Kidney (tissue), 14 donors: ENCODE results near the gene YAF2. TPM values are rescaled to one million over a fixed set of nuclear protein-coding genes. Genes with fewer than 3 reads are reported as not detected.

Experiments
- DNase-seq, 5 donors: peaks; one replicate each; pipeline ENCODE4 v3.0.0-alpha.2; 2013 to 2020
- FAIRE-seq: peaks from 2 replicates; lab custom pipeline; 2012; peaks lifted over from hg19 to GRCh38; lab: Jason Lieb, UNC
- H3K27ac ChIP-seq, 2 donors: one replicate each; pipeline ENCODE4 v1.7.0; 2013; ENCODE audit warnings: low read depth in 2 of 2, low read length in 2 of 2, inconsistent platforms in 1 of 2
- H3K27me3 ChIP-seq: one replicate; pipeline ENCODE4 v1.7.1; 2013; ENCODE audit warnings: low read length, inconsistent platforms; ENCODE audit not compliant: control insufficient read depth, insufficient read depth
- H3K36me3 ChIP-seq, 3 donors: one replicate each; pipeline versions ENCODE4 v1.7.0 to v1.7.1; 2013; ENCODE audit warnings: low read length in 3 of 3, control low read depth in 1 of 3, inconsistent platforms in 1 of 3; ENCODE audit not compliant: insufficient read depth in 3 of 3, control insufficient read depth in 2 of 3
- H3K4me1 ChIP-seq, 3 donors: one replicate each; pipeline versions ENCODE4 v1.7.0 to v1.7.1; 2013; ENCODE audit warnings: low read length in 3 of 3, inconsistent platforms in 1 of 3, low read depth in 1 of 3; ENCODE audit not compliant: control insufficient read depth in 2 of 3, insufficient read depth in 2 of 3
- H3K4me3 ChIP-seq, 3 donors: one replicate each; pipeline versions ENCODE4 v1.7.0 to v1.8.1; 2013; ENCODE audit warnings: low read length in 3 of 3, control low read depth in 1 of 3, inconsistent platforms in 1 of 3
- H3K9ac ChIP-seq, 3 donors: one replicate each; pipeline versions ENCODE4 v1.7.0 to v1.7.1; 2013; ENCODE audit warnings: low read length in 3 of 3, control low read depth in 1 of 3, inconsistent platforms in 1 of 3
- H3K9me3 ChIP-seq, 3 donors: one replicate each; pipeline versions ENCODE4 v1.7.0 to v1.7.1; 2013; ENCODE audit warnings: low read length in 3 of 3, control low read depth in 1 of 3, inconsistent platforms in 1 of 3; ENCODE audit not compliant: control insufficient read depth in 2 of 3, insufficient read depth in 1 of 3
- CTCF ChIP-seq: IDR thresholded peaks from 3 replicates; pipeline ENCODE4 v1.5.1; 2012; ENCODE audit warnings: mild to moderate bottlenecking, moderate library complexity, borderline replicate concordance; ENCODE audit not compliant: insufficient read depth; ENCODE audit errors: extremely low read depth
- intact Hi-C: fragments of 100-400 bp; cut with DNase I; formaldehyde crosslinking; loops from one replicate; pipeline ENCODE4 v1.11.1; 2022
- polyA plus RNA-seq: library from polyadenylated mRNA; stranded (reverse); fragments of 350-450 nt; fragmentation: Illumina TruSeq; extraction: RNeasy Lipid Tissue Mini Kit (QIAGEN cat#74804); gene quantifications from one replicate; pipeline ENCODE4 v1.2.3, GENCODE V29; 2014; ENCODE audit warnings: low read depth, low replicate concordance; ENCODE audit not compliant: insufficient read depth
- total RNA-seq: library from RNA; stranded (reverse); fragmentation: NEBNext Ultra II Directional; extraction: Animal tissue kit (Norgen Biotek cat#: 25700); gene quantifications from one replicate; pipeline ENCODE4 v1.2.1, GENCODE V29; 2021
- donor health status: control.
- donor health status: control.
- donor health status: control.
- donor health status: control.
- donor health status: control.
- donor health status: DM: yes; HTN: yes; CAD: no.
- donor health status: Normal renal cell carcinoma (clear cell type).

Gene YAF2
- total and polyA plus RNA-seq, 2 donors from 2014 or later, result 15.0 to 32.0 TPM

DNA sequence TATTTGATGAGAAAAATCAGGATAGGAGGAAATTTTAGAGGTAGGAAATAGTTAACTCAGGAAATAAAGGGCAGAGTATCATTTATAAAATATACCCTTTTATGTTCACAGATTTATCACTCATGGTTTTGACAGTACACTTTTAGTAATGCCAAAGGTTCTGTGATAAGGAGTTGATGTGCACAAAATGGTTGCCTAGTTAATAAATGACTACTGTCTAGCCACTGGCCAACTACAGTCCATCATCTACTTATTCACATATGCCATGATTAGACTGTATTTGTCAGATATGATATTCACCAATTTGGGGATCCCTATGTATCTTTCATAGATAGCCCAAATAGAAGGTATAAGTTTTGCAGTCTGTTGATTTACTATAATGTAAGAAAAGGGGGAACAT, 74.1 kb downstream of the YAF2 start:
- Histone ChIP-seq H3K4me3 (no peak overlapping the region), H3K27ac (no peak overlapping the region), H3K27me3 (no peaks in the 10 kb centered on the region), H3K4me1 (peaks cover 0 to 4% (median 2%) of the 10 kb centered on the region in 3 donors), H3K9ac (no peak overlapping the region), H3K9me3 (no peaks in the 10 kb centered on the region), H3K36me3 (peaks cover 2 to 9% (median 7%) of the 10 kb centered on the region in 3 donors)
- FAIRE-seq (no peak), DNase-seq (no peak)
- intact Hi-C loops, result no loop called here
- TF ChIP-seq CTCF, result no peak

- no peak overlapping the region for H3K9ac ChIP-seq
- no peaks in the 10 kb centered on the region for H3K27me3 ChIP-seq
- no peak for FAIRE-seq
- no peak for DNase-seq
- intact Hi-C loops, result no loop called here
- TF ChIP-seq CTCF, result no peak
- H3K9me3 ChIP-seq, result no peaks in the 10 kb centered on the region
- no peak overlapping the region for H3K4me3 ChIP-seq
- peaks cover 2 to 9% (median 7%) of the 10 kb centered on the region in 3 donors for H3K36me3 ChIP-seq
- no peak overlapping the region for H3K27ac ChIP-seq
- peaks cover 0 to 4% (median 2%) of the 10 kb centered on the region in 3 donors for H3K4me1 ChIP-seq
Measured at GRCh38 chr12:42162965-42163364, 75.1 kb downstream of the YAF2 start.

DNA sequence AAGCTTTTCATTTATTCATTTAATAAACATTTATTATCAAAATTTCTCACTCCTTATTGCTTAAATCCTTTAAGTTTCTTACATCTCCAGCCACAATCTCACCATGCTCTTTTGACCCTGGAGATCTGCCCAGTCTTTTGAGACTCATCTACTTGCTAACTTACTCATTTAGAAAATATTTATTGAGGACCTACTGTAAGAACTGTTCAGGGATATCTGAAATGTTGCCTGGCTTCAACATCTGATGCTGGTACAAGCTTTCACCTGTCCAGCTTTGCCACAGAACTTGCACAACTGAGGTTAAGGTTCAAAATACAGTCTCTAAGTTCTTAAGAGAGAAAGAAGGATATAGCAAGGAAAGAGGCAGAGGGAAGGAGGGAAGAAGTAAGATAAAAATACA, 75.9 kb downstream of the YAF2 start:
- H3K4me1 ChIP-seq, result peaks cover 0 to 4% (median 2%) of the 10 kb centered on the region in 3 donors
- DNase-seq, result no peak
- no peaks in the 10 kb centered on the region for H3K27me3 ChIP-seq
- H3K9ac ChIP-seq, result no peak overlapping the region
- H3K27ac ChIP-seq, result no peak overlapping the region
- TF ChIP-seq CTCF, result no peak
- no peak for FAIRE-seq
- intact Hi-C loops, result no loop called here
- peaks cover 2 to 9% (median 7%) of the 10 kb centered on the region in 3 donors for H3K36me3 ChIP-seq
- H3K9me3 ChIP-seq, result no peaks in the 10 kb centered on the region
- H3K4me3 ChIP-seq, result no peak overlapping the region

GRCh38 chr12:42161529-42161928, 76.5 kb downstream of the YAF2 start:
- DNase-seq, result no peak
- intact Hi-C loops, result no loop called here
- no peak overlapping the region for H3K9ac ChIP-seq
- FAIRE-seq, result peak; percentile 59
- H3K27me3 ChIP-seq, result no peaks in the 10 kb centered on the region
- TF ChIP-seq CTCF, result no peak
- H3K4me3 ChIP-seq, result no peak overlapping the region
- H3K36me3 ChIP-seq, result peaks cover 2 to 9% (median 7%) of the 10 kb centered on the region in 3 donors
- H3K27ac ChIP-seq, result no peak overlapping the region
- H3K4me1 ChIP-seq, result peaks cover 0 to 4% (median 2%) of the 10 kb centered on the region in 3 donors
- H3K9me3 ChIP-seq, result no peaks in the 10 kb centered on the region
